A549 (cell line): ENCODE results near the gene SLC25A25. TPM values are rescaled to one million over a fixed set of nuclear protein-coding genes. Genes with fewer than 3 reads are reported as not detected.
A peak's percentile ranks its signal among the peaks of the same experiment; 100 is the strongest.

Experiments
- ATAC-seq, 2 experiments: fragments of 200-7000 bp in 1 of 2; fragments of >200 bp in 1 of 2; cut with Nextera tagmentation in 1 of 2; cut with Tn5 transposase in 1 of 2; 3 replicates each; pipeline versions ENCODE4 v1.8.0 to v1.9.1; 2018 to 2020; ENCODE audit warnings: mild to moderate bottlenecking in 1 of 2, moderate library complexity in 1 of 2
- CTCF ChIA-PET: fragments of 300-600 bp; sonication (Branson Sonifier 250); formaldehyde crosslinking; extraction: SDS; loops from one replicate; lab custom pipeline; 2021; ENCODE audit warnings: antibody characterized with exemption, inconsistent platforms; lab: Yijun Ruan, JAX
- POLR2A ChIA-PET: fragments of 350-600 bp; formaldehyde crosslinking; extraction: SDS; loops from one replicate; lab custom pipeline; 2021; ENCODE audit warnings: antibody characterized with exemption, inconsistent platforms; lab: Yijun Ruan, JAX
- DNase-seq, 2 experiments: peaks; one replicate each; pipeline versions ENCODE4 v3.0.0 to v3.0.0-alpha.2; 2011 to 2016; ENCODE audit warnings: low read depth in 1 of 2, low spot score in 1 of 2
- FAIRE-seq: peaks from 2 replicates; lab custom pipeline; 2011; peaks lifted over from hg19 to GRCh38; lab: Jason Lieb, UNC
- H3K27ac ChIP-seq, 2 experiments: fragments of >200 bp; sonication (Bioruptor Twin); formaldehyde crosslinking; 3 replicates each; pipeline ENCODE4 v1.5.1; 2016 to 2017
- H3K4me1 ChIP-seq: fragments of >200 bp; sonication (Bioruptor Twin); formaldehyde crosslinking; 3 replicates; pipeline ENCODE4 v1.6.1; 2016
- H3K4me2 ChIP-seq: fragments of >200 bp; sonication (Bioruptor Twin); formaldehyde crosslinking; 3 replicates; pipeline ENCODE4 v1.6.1; 2016
- H3K4me3 ChIP-seq: fragments of >200 bp; sonication (Bioruptor Twin); formaldehyde crosslinking; 3 replicates; pipeline ENCODE4 v1.5.1; 2016
- H3K9me3 ChIP-seq: fragments of >200 bp; sonication (Bioruptor Twin); formaldehyde crosslinking; 3 replicates; pipeline ENCODE4 v1.6.1; 2016
- BCL3 ChIP-seq: fragments of >200 bp; sonication (Bioruptor Twin); formaldehyde crosslinking; IDR thresholded peaks from 3 replicates; pipeline ENCODE4 v1.6.1; 2016
- BHLHE40 ChIP-seq: IDR thresholded peaks from 2 replicates; pipeline ENCODE4 v1.6.1; 2012; ENCODE audit warnings: low read depth, low read length, inconsistent platforms
- CBX2 ChIP-seq: fragments of 200-600 bp; sonication (generic); IDR thresholded peaks from 2 replicates; pipeline ENCODE4 v1.6.1; 2016; ENCODE audit warnings: low read depth, mild to moderate bottlenecking, borderline replicate concordance
- CHD2 ChIP-seq: fragments of 150-350 bp; IDR thresholded peaks from 2 replicates; pipeline ENCODE4 v1.6.1; 2014; ENCODE audit warnings: low read length; ENCODE audit not compliant: partially characterized antibody
- CTCF ChIP-seq: fragments of >200 bp; sonication (Bioruptor Twin); formaldehyde crosslinking; IDR thresholded peaks from 3 replicates; pipeline ENCODE4 v1.5.1; 2016
- ELK1 ChIP-seq: fragments of 150-350 bp; IDR thresholded peaks from 2 replicates; pipeline ENCODE4 v1.6.1; 2014; ENCODE audit warnings: low read depth, mild to moderate bottlenecking, low read length
- EP300 ChIP-seq, 2 experiments: fragments of >200 bp; sonication (Bioruptor Twin); formaldehyde crosslinking; IDR thresholded peaks; 2 replicates in 1 of 2; 3 replicates in 1 of 2; pipeline ENCODE4 v1.6.1; 2016 to 2017
- ESRRA ChIP-seq: fragments of 150-350 bp; IDR thresholded peaks from 2 replicates; pipeline ENCODE4 v1.6.1; 2014; ENCODE audit warnings: mild to moderate bottlenecking, low read length, borderline replicate concordance
- HEYL ChIP-seq: fragments of 250-450 bp; sonication (Bioruptor Pico); IDR thresholded peaks from 2 replicates; pipeline ENCODE4 v1.8.0; 2021; ENCODE audit warnings: mild to moderate bottlenecking, moderate library complexity
- MAX ChIP-seq: IDR thresholded peaks from 2 replicates; pipeline ENCODE4 v1.6.1; 2012
- MAZ ChIP-seq: fragments of 150-350 bp; IDR thresholded peaks from 2 replicates; pipeline ENCODE4 v1.6.1; 2014; ENCODE audit warnings: antibody characterized with exemption, low read depth, low read length, borderline replicate concordance
- NFE2L2 ChIP-seq: fragments of 150-350 bp; conservative IDR thresholded peaks from 2 replicates; pipeline ENCODE4 v1.6.1; 2014; ENCODE audit warnings: low read length
- POLR2A ChIP-seq: IDR thresholded peaks from 2 replicates; pipeline ENCODE4 v1.6.1; 2012; ENCODE audit warnings: mild to moderate bottlenecking, low read length
- POLR2AphosphoS2 ChIP-seq: conservative IDR thresholded peaks from 2 replicates; pipeline ENCODE4 v1.6.1; 2012; ENCODE audit warnings: low read length, improper control_type of control experiment, inconsistent platforms
- RAD21 ChIP-seq, 2 experiments: fragments of >200 bp in 1 of 2; sonication (Bioruptor Twin) in 1 of 2; formaldehyde crosslinking in 1 of 2; IDR thresholded peaks in 1 of 2; conservative IDR thresholded peaks in 1 of 2; 2 replicates in 1 of 2; 3 replicates in 1 of 2; pipeline ENCODE4 v1.6.1; 2012 to 2018; ENCODE audit warnings: inconsistent platforms in 1 of 2
- RFX5 ChIP-seq: fragments of 450-650 bp; IDR thresholded peaks from 2 replicates; pipeline ENCODE4 v1.7.1; 2014; ENCODE audit warnings: antibody characterized with exemption, mild to moderate bottlenecking, moderate library complexity
- USF2 ChIP-seq: fragments of 450-650 bp; IDR thresholded peaks from 2 replicates; pipeline ENCODE4 v1.6.1; 2014; ENCODE audit warnings: antibody characterized with exemption
- ZFP36 ChIP-seq: fragments of 450-650 bp; IDR thresholded peaks from 2 replicates; pipeline ENCODE4 v1.6.1; 2014; ENCODE audit warnings: borderline replicate concordance; ENCODE audit not compliant: partially characterized antibody
- ZSCAN20 ChIP-seq: fragments of 250-450 bp; sonication (Bioruptor Pico); IDR thresholded peaks from 2 replicates; pipeline ENCODE4 v1.8.0; 2022; ENCODE audit warnings: mild to moderate bottlenecking, moderate library complexity
- WGBS: methylation state at CpG from one replicate; pipeline ENCODE4 v1.1.6; 2017; ENCODE audit errors: missing lambda C conversion rate; 5-methylcytosine and 5-hydroxymethylcytosine counted together
- polyA plus RNA-seq, 4 experiments: library from polyadenylated mRNA; depleted of rRNA in 3 of 4; stranded (reverse); fragments of >200 nt; fragmentation: RNase III in 1 of 4; extraction: RNeasy Plus Mini Kit Qiagen cat#74134 plus additional on column Dnase treatment in 1 of 4; gene quantifications; 2 replicates in 3 of 4; 3 replicates in 1 of 4; pipeline ENCODE4 v1.2.3, GENCODE V29; 2011 to 2017

The SLC25A25 gene
- polyA plus RNA-seq, 2 of the 4 experiments (the other 2 are of a cell fraction) = 7.0 TPM

DNA sequence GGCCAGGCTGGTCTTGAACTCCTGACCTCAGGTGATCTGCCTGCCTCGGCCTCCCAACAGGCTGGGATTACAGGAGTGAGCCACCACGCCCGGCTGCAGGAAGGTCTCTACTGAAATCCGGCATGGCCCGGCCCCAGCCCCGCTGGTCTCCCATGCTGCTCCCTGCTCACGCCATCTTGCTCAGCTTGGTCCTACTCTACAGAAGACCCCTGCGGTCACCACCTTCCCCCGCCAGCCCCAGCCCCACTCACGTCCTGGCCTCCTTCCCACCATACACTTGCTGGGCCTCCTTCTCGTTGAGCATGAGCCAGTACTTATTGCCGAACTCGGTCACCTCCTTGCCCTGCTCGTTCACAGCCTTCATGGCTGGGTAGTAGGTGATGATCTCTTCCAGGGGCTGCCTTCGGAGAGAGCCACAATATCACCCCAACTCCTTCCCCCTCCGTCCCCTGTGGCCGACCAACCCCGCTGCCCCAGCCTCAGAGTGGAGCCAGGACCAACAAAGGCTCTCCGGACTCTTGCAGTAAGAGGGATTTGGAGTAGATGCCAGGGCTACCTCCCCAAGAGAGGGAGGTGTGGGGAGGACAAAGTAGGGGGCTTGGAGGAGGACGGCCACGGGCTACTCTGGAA, 55.5 kb downstream of the SLC25A25 start:
- POLR2A ChIA-PET = interaction anchor here (2.2 kb wide), 1 partner anchor 36 kb away, joined by 7 read pairs; the partner anchor contains the start of gene BBLN
- no peak for FAIRE-seq
- Histone ChIP-seq H3K9me3 (no peaks in the 10 kb centered on the region), H3K4me1 (peaks cover 22% of the 10 kb centered on the region), H3K27ac (no peak overlapping the region), H3K4me3 (no peak overlapping the region), H3K4me2 (no peak overlapping the region)
- TF ChIP-seq BHLHE40 = no peak
- no peak for TF ChIP-seq RFX5
- no peak for TF ChIP-seq NFE2L2
- TF ChIP-seq CHD2 = no peak
- no peak for TF ChIP-seq MAZ
- no peak for TF ChIP-seq RAD21 (conservative IDR thresholded peaks at IDR 0.05 in 1 of 2, IDR thresholded peaks at IDR 0.05 in 1 of 2)
- TF ChIP-seq POLR2AphosphoS2 = no peak
- WGBS = 94% methylated on average over 21 of the region's 21 CpGs
- no peak for DNase-seq
- CTCF ChIA-PET = interaction anchor here (1.1 to 10.9 kb wide), 8 partner anchors 11 to 91 kb away, joined by 3 to 181 read pairs (median 6); no protein-coding TSS in a partner anchor
- ATAC-seq = no peak

DNA sequence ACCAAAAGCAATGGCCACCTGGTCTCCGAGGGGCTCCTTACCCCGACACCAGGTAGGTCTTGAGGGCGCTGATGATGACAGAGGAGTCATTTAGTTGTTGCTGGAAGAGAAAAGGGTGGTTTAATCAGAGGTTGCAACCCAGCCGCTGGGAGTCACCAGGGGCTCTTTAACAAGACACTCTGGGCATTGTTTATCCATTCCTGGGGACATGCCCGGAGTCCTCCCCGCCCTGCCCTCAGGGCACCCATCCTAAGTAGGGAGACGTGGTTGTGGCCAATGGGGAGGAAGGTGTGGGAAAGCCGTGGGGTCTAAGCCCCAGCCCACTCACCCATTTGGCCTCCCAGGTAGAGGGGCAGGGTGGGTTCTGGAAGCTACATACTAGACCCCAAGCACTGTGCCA, 56.4 kb downstream of the SLC25A25 start:
- WGBS = 78% methylated on average over 8 of the region's 8 CpGs
- FAIRE-seq = no peak

GRCh38 chr9:128124873-128125579, 57.0 kb downstream of the SLC25A25 start:
- H3K9me3 ChIP-seq = no peaks in the 10 kb centered on the region
- CTCF ChIA-PET = interaction anchor here (0.6 to 10.9 kb wide), 31 partner anchors 9 to 746 kb away, joined by 3 to 181 read pairs (median 4); partner anchors contain the start of gene CIZ1
- H3K4me1 ChIP-seq = peaks cover 26% of the 10 kb centered on the region
- TF ChIP-seq ZFP36 (peak; percentile 74), USF2 (no peak), CTCF (peak; percentile 69), RAD21 (conservative IDR thresholded peaks at IDR 0.05 in 1 of 2, IDR thresholded peaks at IDR 0.05 in 1 of 2) (peak; percentile 49 to 54), ZSCAN20 (no peak)
- TF ChIP-seq, all 56 proteins: peak for 3
- Histone ChIP-seq H3K4me3 (no peak overlapping the region), H3K27ac (peak overlapping the region in 1 of 2 experiments; percentile 99; a peak in 1 of 6 replicates), H3K4me2 (peak overlapping the region; percentile 97)
- DNase-seq (peak; percentile 33 to 80), ATAC-seq (peak in 1 of 2 experiments; percentile 41; a peak in 3 of 6 replicates), FAIRE-seq (no peak)
- 74% methylated on average over 15 of the region's 16 CpGs for WGBS
- POLR2A ChIA-PET = interaction anchor here (2.2 kb wide), 1 partner anchor 35 kb away, joined by 7 read pairs; the partner anchor contains the start of gene BBLN

More for the DNA sequence above, 56.4 kb downstream of the SLC25A25 start:
- ATAC-seq = no peak
- peaks cover 26% of the 10 kb centered on the region for H3K4me1 ChIP-seq
- no peak overlapping the region for H3K4me2 ChIP-seq
- ChIA-PET CTCF (interaction anchor here (0.6 to 10.9 kb wide), 29 partner anchors 10 to 747 kb away, joined by 3 to 181 read pairs (median 4); partner anchors contain the start of gene CIZ1), POLR2A (interaction anchor here (2.2 kb wide), 1 partner anchor 35 kb away, joined by 7 read pairs; the partner anchor contains the start of gene BBLN)
- H3K27ac ChIP-seq = no peak overlapping the region
- no peak for TF ChIP-seq EP300 (IDR thresholded peaks at IDR 0.05)
- no peak for TF ChIP-seq POLR2A
- no peak for TF ChIP-seq CBX2
- TF ChIP-seq ELK1 = no peak
- no peak for TF ChIP-seq MAX
- TF ChIP-seq ESRRA = no peak
- no peak for TF ChIP-seq BCL3
- TF ChIP-seq HEYL (CRISPR knock-in tag) = no peak
- no peak for TF ChIP-seq ZSCAN20
- no peak for TF ChIP-seq NFE2L2
- TF ChIP-seq, all 56 proteins: peak for 0
- DNase-seq = no peak
- Histone ChIP-seq H3K9me3 (no peaks in the 10 kb centered on the region), H3K4me3 (no peak overlapping the region)
